Inflammatory macrophage (primary cell): ENCODE results near the gene ECEL1.

Experiments
- DNase-seq, 2 donors: peaks; one replicate each; pipeline ENCODE4 v3.0.0-alpha.2; 2020 to 2022

Gene ECEL1

GRCh38 chr2:232497348-232497747, 9.7 kb upstream of the ECEL1 start:
- DNase-seq: no peak

GRCh38 chr2:232496501-232497270, 9.1 kb upstream of the ECEL1 start:
- DNase-seq: no peak

GRCh38 chr2:232495292-232495691, 7.7 kb upstream of the ECEL1 start:
- DNase-seq: no peak

GRCh38 chr2:232494542-232494941, 6.9 kb upstream of the ECEL1 start:
- DNase-seq: no peak

GRCh38 chr2:232493701-232494474, 6.3 kb upstream of the ECEL1 start:
- DNase-seq: no peak

GRCh38 chr2:232492963-232493700, 5.5 kb upstream of the ECEL1 start:
- DNase-seq: no peak

GRCh38 chr2:232492236-232492848, 4.7 kb upstream of the ECEL1 start:
- DNase-seq: no peak

GRCh38 chr2:232491139-232491780, 3.6 kb upstream of the ECEL1 start:
- no peak for DNase-seq

- no peak for DNase-seq
Observed at GRCh38 chr2:232490221-232491138, 2.8 kb upstream of the ECEL1 start.

GRCh38 chr2:232489516-232490220, 2.0 kb upstream of the ECEL1 start:
- DNase-seq: no peak

- DNase-seq: no peak
Observed at GRCh38 chr2:232488721-232489300, 1.2 kb upstream of the ECEL1 start.

- DNase-seq: no peak
Observed at GRCh38 chr2:232488097-232488711, 570 bp upstream of the ECEL1 start.

- DNase-seq: no peak
Observed at GRCh38 chr2:232486558-232487384, 863 bp downstream of the ECEL1 start.

- DNase-seq: no peak
Observed at GRCh38 chr2:232485757-232486557, 1.7 kb downstream of the ECEL1 start.

GRCh38 chr2:232485348-232485756, 2.3 kb downstream of the ECEL1 start:
- DNase-seq: no peak

- DNase-seq: no peak
Observed at GRCh38 chr2:232484628-232485347, 2.8 kb downstream of the ECEL1 start.
